ENCODE results near the gene UGGT2. TPM values are rescaled to one million over a fixed set of nuclear protein-coding genes. Genes with fewer than 3 reads are reported as not detected.
"Not testable (repeated sequence)": the region's sequence is repeated elsewhere in the genome, so short reads cannot be mapped to it uniquely, and the experiment has no call there.

UGGT2 gene
- total RNA-seq, 1 donor from 2014 or later, result 35.3 TPM

DNA sequence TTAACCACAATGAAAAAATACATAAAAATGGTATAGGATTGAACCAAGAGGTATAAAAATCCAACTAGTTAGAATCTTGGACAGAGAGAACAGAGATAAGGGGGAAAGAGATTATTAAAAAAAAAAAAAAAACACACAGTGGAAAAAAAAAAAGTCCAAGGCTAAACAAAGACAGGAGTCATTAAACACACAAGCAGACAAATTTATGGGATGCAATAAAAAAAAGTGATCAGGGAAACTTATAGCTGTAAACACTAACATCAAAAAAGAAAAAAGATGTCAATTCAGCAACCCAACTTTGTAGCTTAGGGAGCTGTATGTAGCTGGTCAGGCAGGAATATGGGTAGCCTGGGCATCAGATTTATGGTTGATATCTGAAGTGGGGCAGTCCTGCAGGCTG lies 247.3 kb downstream of the UGGT2 start:
- DNase-seq (ENCODE audit: low read depth in 2 of 2), result no peak

DNA sequence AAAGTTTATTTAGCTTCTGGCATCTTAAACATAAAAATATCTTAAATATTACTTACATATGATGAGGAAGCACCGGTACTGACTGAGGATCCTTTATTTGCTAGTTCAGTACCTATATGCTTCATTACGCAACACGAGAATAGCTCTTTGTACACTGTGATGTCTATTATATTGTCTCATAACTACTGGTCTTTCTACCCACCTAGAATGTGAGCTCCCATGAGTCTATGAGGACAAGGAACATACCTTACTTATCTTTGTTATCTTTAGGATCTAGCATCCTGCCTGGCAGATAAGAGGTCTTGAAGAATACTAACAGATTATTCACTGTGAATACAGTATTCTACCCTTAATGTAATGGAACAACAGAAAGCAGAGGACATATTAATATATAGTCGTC lies 251.4 kb downstream of the UGGT2 start:
- no peak for DNase-seq (ENCODE audit: low read depth in 2 of 2)

DNA sequence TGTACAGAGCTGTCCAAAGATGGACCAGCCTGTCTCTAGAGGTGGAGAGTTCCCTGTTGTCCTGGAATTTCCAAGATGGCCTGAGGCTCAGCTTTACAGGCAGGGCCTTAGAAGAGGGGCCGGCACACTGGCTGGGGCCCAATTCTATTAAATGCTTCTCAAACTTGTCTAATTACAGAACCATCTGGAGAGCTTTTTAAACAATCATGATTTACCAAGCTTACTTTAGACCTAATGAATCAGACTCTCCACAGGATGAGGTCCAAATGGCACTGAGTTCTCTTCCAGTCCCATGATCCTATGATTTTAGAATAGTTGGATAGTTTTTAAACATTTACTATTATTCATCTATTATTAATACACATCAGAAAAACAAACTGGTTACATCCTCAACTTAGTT lies 252.8 kb downstream of the UGGT2 start:
- DNase-seq (ENCODE audit: low read depth in 2 of 2), result no peak

DNA sequence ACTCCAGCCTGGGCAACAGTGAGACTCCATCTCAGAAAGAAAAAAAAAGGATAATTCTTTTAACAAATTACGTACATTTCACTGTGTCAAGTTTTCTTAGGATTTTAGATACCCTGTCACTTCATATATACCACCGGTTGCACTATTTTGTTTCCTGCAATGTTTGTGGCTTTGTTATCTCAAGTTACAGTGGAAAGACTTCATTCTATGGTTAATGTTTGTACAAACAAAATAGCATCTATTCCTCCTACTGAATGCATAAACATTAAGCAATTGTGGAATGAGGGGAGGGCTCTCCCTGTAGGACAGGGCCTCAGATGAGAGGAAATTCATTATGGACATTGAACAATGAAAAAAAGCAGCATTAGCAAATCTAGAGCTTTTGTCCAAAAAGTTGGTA lies 256.2 kb downstream of the UGGT2 start:
- DNase-seq (ENCODE audit: low read depth in 2 of 2), result no peak

DNA sequence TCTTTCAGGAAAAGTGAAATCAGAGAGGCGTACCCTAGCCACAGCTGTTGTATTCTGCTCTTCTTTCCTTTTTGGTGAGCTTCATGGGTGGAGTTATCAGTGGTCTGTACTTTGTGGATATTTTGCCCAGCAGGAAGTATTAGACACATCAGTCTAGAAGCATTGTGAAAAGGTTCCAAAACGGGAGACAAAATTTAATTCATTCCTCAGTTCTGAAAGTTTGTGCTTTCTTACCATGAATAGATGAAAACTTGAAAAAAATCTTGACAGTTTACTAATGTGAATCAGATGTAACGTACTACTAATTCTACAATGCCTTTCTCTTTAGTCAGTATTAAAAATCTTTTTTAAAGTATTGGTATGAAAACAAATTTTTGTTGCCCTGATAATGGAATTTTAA lies 259.4 kb downstream of the UGGT2 start:
- no peak for DNase-seq (ENCODE audit: low read depth in 2 of 2)

DNA sequence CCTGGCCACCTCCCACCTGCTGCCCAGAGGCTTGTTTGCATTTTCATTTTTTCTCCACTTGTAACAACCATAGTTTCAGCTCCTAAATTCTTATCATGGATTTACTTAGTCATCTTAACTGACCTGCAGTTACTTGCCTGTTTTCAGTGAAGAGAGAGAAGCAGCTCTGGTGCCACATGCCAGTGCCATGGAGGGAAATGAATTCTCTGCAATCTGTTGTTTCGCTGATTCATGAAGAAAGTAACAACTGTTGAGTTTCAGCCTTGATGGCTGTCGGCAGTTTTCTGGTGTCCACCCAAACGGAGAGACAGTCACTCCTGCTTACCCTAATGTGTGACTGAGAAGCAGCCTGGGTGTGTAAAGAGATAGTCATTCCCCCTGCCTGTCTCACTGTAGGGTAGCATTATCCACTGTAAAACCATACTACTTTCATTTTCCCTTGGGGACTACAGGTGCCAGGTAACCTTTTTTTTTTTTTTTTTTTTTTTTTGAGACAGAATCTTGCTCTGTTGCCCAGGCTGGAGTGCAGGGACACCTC lies 260.1 kb downstream of the UGGT2 start:
- no peak for DNase-seq (ENCODE audit: low read depth in 2 of 2)

DNA sequence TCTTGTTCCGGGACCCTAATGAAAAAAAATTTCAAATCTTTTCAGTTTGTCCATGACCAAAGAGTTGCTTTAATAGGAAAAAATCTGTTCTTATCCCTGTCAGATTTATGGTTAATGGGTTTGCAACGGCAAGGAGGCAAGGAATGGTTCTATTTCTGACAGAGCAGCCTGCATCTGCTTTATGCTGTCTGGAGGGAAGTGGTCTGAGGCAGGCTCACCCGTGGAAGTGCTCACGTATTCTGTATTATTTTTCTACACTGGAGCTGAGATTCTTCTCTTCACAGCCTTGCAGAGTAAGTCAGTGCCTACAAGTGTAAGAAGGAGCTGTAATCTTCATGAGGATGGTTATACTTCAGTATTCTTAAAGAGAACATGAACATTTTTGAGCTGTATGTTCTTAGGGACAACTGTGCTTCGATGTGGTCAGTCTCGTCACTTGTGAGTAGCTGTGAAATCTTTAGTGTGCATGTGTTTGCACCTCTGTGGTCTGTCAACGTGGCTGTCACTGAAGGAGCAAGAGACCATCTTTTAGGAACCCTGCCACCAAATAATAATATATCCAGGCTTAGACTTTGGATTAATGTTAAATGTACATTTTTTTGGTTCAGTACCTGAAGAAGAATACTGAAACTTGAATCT lies 262.0 kb downstream of the UGGT2 start:
- no peak for DNase-seq (ENCODE audit: low read depth in 2 of 2)

DNA sequence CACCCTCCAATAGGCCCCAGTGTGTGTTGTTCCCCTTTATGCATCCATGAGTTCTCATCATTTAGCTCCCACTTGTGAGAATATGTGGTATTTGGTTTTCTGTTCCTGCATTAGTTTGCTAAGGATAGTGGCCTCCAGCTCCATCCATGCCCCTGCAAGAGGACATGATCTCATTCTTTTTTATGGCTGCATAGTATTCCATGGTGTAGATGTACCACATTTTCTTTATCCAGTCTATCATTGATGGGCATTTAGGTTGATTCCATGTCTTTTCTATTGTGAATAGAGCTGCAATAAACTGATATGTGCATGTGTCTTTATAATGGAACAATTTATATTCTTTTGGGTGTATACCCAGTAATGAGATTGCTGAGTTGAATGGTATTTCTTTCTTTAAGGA lies 263.9 kb downstream of the UGGT2 start:
- not testable (repeated sequence) for DNase-seq (ENCODE audit: low read depth in 2 of 2)

DNA sequence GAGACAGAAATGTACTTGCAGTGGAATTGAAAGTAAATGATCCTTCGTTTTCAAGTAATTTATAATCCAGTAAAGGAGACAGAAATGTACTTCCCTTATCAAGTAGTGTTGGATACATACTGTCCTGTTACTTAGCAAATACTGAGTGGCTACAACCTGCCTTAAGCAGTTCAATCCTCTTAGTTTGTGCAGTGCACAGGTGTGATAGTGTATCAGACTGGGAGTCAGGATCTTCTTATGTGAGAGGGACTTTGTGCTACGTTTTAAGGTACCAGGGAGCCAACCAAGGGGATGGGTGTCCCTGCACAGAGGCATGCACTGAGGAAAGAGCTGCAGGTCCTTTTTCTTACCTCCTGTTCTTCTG lies 265.1 kb downstream of the UGGT2 start:
- DNase-seq (ENCODE audit: low read depth in 2 of 2), result no peak

DNA sequence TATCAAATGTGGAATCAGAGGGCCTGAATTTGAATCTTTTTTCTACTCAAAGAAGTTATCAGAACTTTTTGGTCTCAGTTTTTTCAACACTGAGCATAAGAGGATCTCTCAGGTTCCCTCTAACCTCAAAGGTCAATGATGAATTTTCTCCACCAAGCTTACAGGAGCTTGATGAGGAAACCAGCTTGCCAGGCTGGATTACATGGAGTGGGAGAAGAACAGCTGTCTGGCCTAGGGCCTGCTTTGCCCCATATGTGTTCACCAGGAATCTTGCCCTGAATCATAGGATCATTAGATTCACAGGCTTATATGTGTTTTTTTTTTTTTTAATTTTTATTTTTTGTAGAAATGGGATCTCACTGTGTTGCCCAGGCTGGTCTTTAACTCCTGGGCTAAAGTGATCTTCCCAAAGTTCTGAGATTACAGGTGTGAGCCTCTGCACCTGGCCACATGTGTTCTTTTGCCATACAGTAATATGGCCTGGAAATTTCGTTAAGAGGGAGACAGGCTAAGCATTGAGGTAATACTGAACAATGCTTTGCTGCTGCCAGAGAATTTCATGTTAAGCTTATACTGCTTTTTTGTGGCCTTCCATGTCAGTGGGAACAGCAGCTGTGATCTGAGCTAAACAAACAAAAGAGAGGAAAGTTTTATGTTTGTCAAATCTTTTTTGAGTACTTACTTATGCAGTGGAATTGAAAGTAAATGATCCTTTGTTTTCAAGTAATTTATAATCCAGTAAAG lies 265.7 kb downstream of the UGGT2 start:
- no peak for DNase-seq (ENCODE audit: low read depth in 2 of 2)

DNA sequence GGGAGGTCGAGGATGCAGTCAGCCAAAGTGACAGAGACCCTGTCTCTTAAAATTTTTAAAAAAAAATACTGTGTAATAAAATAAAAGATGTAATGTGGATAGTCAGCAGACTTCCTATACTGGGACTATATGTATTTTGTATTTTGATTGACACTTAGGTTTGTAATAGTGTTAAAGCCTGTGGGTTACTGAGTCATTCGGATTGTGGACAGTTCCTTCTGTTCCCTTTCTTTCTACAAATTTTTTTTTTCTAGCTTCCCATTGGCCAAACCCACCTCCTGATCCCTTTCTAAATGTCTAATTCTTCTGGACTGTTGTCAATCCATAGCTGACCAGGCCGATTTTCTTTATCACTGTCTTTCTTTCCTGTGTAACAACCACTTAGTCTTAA lies 268.3 kb downstream of the UGGT2 start:
- peak in 1 of 2 donors; percentile 49 for DNase-seq (ENCODE audit: low read depth in 2 of 2)

DNA sequence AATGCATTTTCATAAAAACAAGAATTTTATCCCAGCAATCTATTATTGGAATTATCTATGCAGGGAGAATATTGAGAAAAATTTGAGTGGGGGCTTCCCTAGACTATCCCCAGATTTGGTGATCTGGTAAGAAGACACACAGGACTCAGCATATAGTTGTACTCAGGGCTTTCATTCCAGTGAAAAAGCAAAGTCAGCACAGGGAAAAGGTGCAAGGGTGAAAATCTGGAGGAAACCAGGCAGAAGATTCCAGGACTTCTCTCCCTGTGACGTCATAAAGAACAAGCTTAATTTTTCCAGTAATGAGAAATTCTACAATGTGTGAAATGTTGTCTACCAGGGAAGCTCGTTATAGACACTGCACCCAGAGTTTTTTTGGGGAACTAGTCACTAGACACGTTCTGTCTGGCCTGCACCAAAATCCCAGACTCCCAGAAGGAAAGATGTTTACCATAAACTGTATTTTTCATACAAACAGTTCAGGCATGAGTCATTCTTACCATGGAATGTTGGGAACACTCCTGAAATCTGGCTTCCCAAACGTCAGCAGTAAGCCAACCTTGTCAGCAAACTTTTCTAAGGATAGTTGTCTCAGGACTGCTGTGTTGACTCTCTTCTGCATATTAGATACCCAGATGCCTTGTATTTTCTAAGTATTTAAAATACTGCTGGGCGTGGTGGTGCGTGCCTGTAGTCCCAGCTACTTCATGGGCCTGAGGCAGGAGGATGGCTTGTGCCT lies 268.9 kb downstream of the UGGT2 start:
- DNase-seq (ENCODE audit: low read depth in 2 of 2), result peak; percentile 82 to 86

DNA sequence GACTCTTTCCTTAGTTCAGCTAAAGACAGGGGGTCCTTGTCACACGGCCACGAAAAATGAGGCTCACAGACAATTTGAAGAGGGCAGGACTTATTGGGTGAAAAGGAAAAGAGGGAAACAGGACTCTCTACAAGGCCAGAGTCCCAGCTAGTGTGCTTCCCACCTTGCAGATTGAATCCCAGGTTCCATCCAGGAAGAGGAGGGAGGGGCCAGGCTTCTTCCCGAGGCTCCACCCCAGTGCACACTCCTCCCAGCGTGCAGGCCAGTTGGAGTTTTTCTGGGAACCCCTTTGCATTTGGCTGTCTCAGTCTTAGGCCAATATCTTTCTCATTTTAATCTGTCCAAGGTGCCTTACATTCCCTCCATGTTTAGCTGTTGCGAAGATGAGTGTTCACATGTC lies 269.5 kb downstream of the UGGT2 start:
- no peak for DNase-seq (ENCODE audit: low read depth in 2 of 2)

DNA sequence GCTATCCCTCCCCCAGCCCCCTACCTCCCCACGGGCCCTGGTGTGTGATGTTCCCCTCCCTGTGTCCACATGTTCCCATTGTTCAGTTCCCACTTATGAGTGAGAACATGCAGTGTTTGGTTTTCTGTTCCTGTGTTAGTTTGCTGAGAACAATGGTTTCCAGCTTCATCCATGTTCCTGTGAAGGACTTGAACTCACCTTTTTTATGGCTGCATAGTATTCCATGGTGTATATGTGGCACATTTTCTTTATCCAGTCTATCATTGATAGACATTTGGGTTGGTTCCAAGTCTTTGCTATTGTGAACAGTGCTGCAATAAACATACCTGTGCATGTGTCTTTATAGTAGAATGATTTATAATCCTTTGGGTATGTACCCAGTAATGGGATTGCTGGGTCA lies 271.3 kb downstream of the UGGT2 start:
- not testable (repeated sequence) for DNase-seq (ENCODE audit: low read depth in 2 of 2)

DNA sequence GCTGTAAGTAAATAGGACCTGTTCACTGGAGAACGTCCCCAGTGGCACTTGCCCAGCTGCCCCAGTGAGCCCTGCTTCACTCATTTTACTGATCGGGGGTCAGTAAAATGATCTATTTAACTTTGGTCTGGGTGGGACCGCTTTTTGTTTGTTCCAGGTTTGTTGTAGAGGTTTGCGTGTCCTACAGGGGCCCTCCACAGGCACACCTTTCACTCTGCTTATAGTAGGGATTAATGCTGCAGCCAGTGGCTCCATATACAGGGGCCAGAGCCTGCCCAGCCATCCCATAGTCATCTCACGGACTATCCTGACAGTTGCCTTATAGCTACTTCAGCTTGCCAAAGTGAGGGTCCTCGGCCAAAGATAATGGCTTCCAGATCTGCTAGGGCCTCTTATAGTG lies 272.2 kb downstream of the UGGT2 start:
- DNase-seq (ENCODE audit: low read depth in 2 of 2), result no peak

DNA sequence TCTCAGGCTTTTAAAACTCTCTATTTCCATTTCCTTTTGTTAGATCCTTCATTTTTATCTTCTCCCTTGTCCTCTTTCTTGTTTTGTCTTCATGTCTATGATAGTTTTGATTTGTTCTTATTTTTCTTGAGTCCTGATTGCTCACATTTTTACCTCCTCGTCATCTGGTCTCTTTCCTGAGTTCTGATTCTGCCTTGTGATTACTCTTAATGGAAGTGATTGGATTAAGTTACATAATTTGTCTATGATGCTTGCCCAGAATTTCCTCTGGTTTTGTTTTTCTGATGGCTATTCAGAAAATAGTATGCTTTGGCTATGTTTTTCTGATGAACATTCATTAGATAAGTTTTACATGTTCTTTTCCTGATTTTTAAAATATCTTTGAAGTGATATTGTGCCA lies 273.7 kb downstream of the UGGT2 start:
- no peak for DNase-seq (ENCODE audit: low read depth in 2 of 2)

DNA sequence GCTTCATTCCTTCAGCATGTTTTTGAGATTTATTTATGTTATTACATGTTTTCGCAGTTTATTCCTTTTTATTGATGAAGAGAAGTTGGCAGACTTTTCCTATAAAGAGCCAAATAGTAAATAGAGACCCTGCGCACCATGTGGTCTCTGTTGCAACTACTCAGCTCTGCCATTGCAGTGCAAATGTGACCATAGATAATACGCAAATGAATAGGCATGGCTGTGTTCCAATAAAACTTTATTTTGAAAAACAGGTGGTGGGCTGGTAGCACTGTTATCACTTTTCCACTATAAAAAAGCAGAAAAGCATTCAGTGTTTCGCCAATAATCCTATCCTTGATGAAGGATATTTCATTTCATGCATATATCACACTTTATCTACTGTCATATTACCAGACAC lies 281.3 kb downstream of the UGGT2 start:
- DNase-seq (ENCODE audit: low read depth in 2 of 2), result no peak

DNA sequence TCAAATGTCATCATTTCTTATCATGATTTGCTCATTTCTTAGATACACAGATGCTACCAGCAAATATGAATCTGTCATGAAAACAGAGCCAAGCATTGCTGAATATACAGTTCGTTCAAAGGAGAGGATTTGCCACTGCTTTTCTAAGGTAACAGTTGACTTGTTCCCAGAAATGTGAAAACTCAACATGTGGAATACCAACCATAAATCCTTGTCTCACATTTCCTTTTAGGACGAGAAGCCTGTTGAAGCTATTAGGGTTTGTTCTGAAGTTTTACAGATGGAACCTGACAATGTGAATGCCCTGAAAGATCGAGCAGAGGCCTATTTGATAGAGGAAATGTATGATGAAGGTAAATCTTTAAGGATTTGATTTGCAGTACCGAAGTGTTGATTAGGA lies 289.6 kb downstream of the UGGT2 start:
- no peak for DNase-seq (ENCODE audit: low read depth in 2 of 2)

DNA sequence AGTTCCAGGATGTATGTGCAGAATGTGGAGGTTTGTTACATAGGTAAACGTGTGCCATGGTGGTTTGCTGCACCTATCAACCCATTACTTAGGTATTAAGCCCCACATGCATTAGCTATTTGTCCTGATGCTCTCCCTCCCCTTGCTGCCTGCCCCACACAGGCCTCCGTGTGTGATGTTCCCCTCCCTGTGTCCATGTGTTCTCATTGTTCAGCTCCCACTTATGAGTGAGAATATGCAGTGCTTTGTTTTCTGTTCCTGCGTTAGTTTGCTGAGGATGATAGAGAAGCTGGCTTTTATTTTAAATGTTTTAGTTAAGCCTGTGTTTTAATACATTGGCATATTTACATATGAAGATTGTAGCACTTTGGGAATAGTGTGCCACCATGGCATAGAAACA lies 290.6 kb downstream of the UGGT2 start:
- DNase-seq (ENCODE audit: low read depth in 2 of 2), result not testable (repeated sequence)

DNA sequence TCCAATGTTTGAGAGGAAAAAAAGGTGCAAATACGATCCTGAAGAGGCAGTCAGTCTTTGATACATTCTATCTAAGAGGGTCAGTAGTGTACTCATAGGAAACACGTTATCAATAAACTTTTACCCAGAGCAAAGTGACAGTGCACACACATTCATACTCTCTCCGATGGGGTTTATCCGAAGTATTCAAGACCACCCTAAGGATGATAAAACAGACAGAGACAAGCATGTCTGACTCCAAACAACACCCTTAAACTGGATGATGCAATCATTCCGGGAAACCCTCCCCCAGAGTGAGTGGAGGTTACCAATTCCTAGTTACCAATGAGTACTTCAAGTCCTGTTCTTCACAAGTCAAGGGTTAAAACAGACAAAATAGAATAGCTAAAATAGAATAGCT lies 297.1 kb downstream of the UGGT2 start:
- no peak for DNase-seq (ENCODE audit: low read depth in 2 of 2)

DNA sequence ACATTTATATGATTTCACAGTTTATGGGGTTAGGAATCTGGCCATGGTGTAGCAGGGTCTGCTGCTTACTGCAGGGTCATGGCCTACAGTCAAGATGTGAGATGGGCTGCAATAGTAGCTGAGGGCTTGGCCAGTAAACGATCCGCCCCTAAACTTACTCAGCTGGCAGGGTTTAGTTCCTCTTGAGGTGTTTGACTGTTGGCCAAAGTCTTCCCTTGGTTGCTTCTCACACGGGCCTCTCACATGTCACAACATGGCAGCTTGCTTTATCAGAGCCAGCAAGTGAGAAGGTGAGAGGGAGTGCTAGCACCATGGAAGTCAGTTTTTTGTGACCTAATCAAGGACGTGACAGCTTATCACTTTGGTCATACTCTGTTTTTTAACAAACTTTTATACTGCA lies 299.1 kb downstream of the UGGT2 start:
- no peak for DNase-seq (ENCODE audit: low read depth in 2 of 2)

DNA sequence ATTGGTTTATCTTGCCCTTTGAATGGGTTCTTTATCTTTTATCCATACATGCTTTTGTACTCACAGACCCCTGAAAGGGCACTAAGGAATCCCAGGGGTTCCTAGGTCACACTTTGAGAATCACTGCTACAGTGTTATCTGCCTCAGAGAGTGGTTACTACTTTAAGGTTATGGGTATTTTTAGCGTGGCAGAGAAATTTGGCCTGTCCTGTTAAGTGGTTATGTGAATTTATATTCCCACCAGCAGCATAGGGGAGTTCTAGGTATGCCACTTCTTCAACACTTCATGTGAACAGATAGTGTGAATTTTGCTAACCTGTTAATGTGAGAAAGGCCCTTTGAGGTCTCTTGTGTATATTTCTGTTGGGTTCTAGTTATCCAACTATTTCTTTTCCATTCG lies 300.5 kb downstream of the UGGT2 start:
- no peak for DNase-seq (ENCODE audit: low read depth in 2 of 2)
